K562 (cell line): ENCODE results near the gene NPAS3. TPM values are rescaled to one million over a fixed set of nuclear protein-coding genes. Genes with fewer than 3 reads are reported as not detected.

Experiments
- ATAC-seq: fragments of 200-7000 bp; cut with Tn5 transposase; 3 replicates; pipeline ENCODE4 v1.9.1; 2020; ENCODE audit warnings: moderate library complexity
- BruUV-seq: library from RNA; stranded (reverse); fragments of 400-500 nt; replicated peaks from 2 replicates; lab custom pipeline; 2021; lab: Mats Ljungman, UMichigan
- CTCF ChIA-PET: fragments of 300-600 bp; formaldehyde crosslinking; extraction: SDS; loops from one replicate; lab custom pipeline; 2021; ENCODE audit warnings: low intra/inter-chr PET ratio; lab: Yijun Ruan, JAX
- POLR2A ChIA-PET: fragments of 300-600, 350-650 bp; sonication (Branson Sonifier 250); formaldehyde crosslinking; extraction: SDS; loops from one replicate; lab custom pipeline; 2021; ENCODE audit warnings: antibody characterized with exemption, inconsistent platforms; lab: Yijun Ruan, JAX
- DNase-seq, 4 experiments: peaks; one replicate each; pipeline versions ENCODE4 v3.0.0 to v3.0.0-alpha.2; 2011 to 2018; ENCODE audit warnings: low spot score in 3 of 4, mixed read lengths in 3 of 4; ENCODE audit errors: extremely low read depth in 1 of 4
- FAIRE-seq: peaks from 2 replicates; lab custom pipeline; 2011; peaks lifted over from hg19 to GRCh38; lab: Jason Lieb, UNC
- H2AFZ ChIP-seq: 2 replicates; pipeline ENCODE4 v1.6.0; 2011; ENCODE audit warnings: low read depth, low read length, control low read depth, inconsistent platforms
- H3K27ac ChIP-seq: fragments of 200-600 bp; 3 replicates; pipeline ENCODE4 v1.8.0; 2011; ENCODE audit warnings: low read depth, mild to moderate bottlenecking, control low read depth, inconsistent platforms, low read length, moderate library complexity, mixed read lengths; ENCODE audit errors: extremely low read depth
- H3K27me3 ChIP-seq, 2 experiments: fragments of 300-600 bp in 1 of 2; 2 replicates in 1 of 2; 3 replicates in 1 of 2; pipeline versions ENCODE4 v1.6.0 to v1.8.0; 2011; ENCODE audit warnings: inconsistent platforms in 2 of 2, low read length in 2 of 2, mild to moderate bottlenecking in 1 of 2, mixed read lengths in 1 of 2, moderate library complexity in 1 of 2; ENCODE audit not compliant: control insufficient read depth in 2 of 2, insufficient read depth in 2 of 2
- H3K36me3 ChIP-seq: fragments of 300-600 bp; 3 replicates; pipeline ENCODE4 v1.8.0; 2011; ENCODE audit warnings: mild to moderate bottlenecking, low read length, inconsistent platforms; ENCODE audit not compliant: control insufficient read depth, insufficient read depth
- H3K4me1 ChIP-seq, 2 experiments: fragments of 200-600 bp in 1 of 2; replicated peaks in 1 of 2; 2 replicates in 1 of 2; 3 replicates in 1 of 2; pipeline versions ENCODE4 v1.5.1 to v1.8.0; 2011; ENCODE audit warnings: inconsistent platforms in 2 of 2, low read length in 2 of 2, mild to moderate bottlenecking in 1 of 2, mixed read lengths in 1 of 2, moderate library complexity in 1 of 2; ENCODE audit not compliant: control insufficient read depth in 2 of 2, insufficient read depth in 2 of 2
- H3K4me2 ChIP-seq: 2 replicates; pipeline ENCODE4 v1.6.1; 2011; ENCODE audit warnings: low read length, control low read depth, inconsistent platforms, mixed read lengths; ENCODE audit not compliant: insufficient read depth
- H3K4me3 ChIP-seq: fragments of 200-600 bp; sonication (generic), shearing (Covaris generic); 2 replicates; pipeline ENCODE4 v1.5.1; 2016; ENCODE audit warnings: control low read depth, inconsistent platforms
- H3K79me2 ChIP-seq: fragments of 200-600 bp; 3 replicates; pipeline ENCODE4 v1.8.0; 2011; ENCODE audit warnings: low read length, inconsistent platforms; ENCODE audit not compliant: control insufficient read depth, insufficient read depth
- H3K9ac ChIP-seq, 2 experiments: 2 replicates each; pipeline versions ENCODE4 v1.6.0 to v1.6.1; 2011; ENCODE audit warnings: low read depth in 2 of 2, low read length in 2 of 2, control low read depth in 1 of 2, inconsistent platforms in 1 of 2, mild to moderate bottlenecking in 1 of 2, mixed read lengths in 1 of 2; ENCODE audit not compliant: insufficient read depth in 1 of 2
- H3K9me1 ChIP-seq: one replicate; pipeline ENCODE4 v1.6.0; 2011; ENCODE audit warnings: inconsistent platforms, mild to moderate bottlenecking, low read length, moderate library complexity; ENCODE audit not compliant: control insufficient read depth, insufficient read depth
- H3K9me3 ChIP-seq: replicated peaks from 2 replicates; pipeline ENCODE4 v1.5.1; 2011; ENCODE audit warnings: low read depth, low read length, inconsistent platforms; ENCODE audit not compliant: control insufficient read depth, insufficient read depth
- H4K20me1 ChIP-seq: replicated peaks from 2 replicates; pipeline ENCODE4 v1.6.1; 2011; ENCODE audit warnings: low read length, inconsistent platforms, mixed read lengths; ENCODE audit not compliant: control insufficient read depth, insufficient read depth
- BCL6 ChIP-seq: fragments of 250-450 bp; sonication (Bioruptor Pico); IDR thresholded peaks from 2 replicates; pipeline ENCODE4 v1.4.0; 2020
- GABPA ChIP-seq: fragments of 200-800 bp; sonication (Bioruptor generic); conservative IDR thresholded peaks from 2 replicates; pipeline ENCODE4 v1.6.1; 2016; ENCODE audit warnings: low read depth, missing genetic modification characterization, missing compliant biosample characterization
- GMEB1 ChIP-seq: fragments of 250-450 bp; sonication (Bioruptor Pico); IDR thresholded peaks from 2 replicates; pipeline ENCODE4 v1.4.0; 2020; ENCODE audit warnings: mild to moderate bottlenecking
- MAZ ChIP-seq, 2 experiments: fragments of 450-650 bp in 1 of 2; sonication (generic) in 1 of 2; formaldehyde crosslinking; IDR thresholded peaks in 1 of 2; conservative IDR thresholded peaks in 1 of 2; 2 replicates each; pipeline versions ENCODE4 v1.4.0 to v1.5.0; 2020; ENCODE audit warnings: mild to moderate bottlenecking in 1 of 2, missing genetic modification reagents in 1 of 2
- PYGO2 ChIP-seq: fragments of 450-650 bp; IDR thresholded peaks from 2 replicates; pipeline ENCODE4 v1.6.1; 2016; ENCODE audit warnings: mild to moderate bottlenecking, missing genetic modification characterization, moderate library complexity, missing compliant biosample characterization
- RFX5 ChIP-seq: IDR thresholded peaks from 2 replicates; pipeline ENCODE4 v1.6.1; 2011; ENCODE audit warnings: low read depth, mild to moderate bottlenecking, improper control_type of control experiment, low read length
- SMAD3 ChIP-seq: fragments of 450-650 bp; formaldehyde crosslinking; conservative IDR thresholded peaks from 2 replicates; pipeline ENCODE4 v1.4.0; 2020; ENCODE audit warnings: mild to moderate bottlenecking
- TRIM28 ChIP-seq: fragments of 450-650 bp; IDR thresholded peaks from 2 replicates; pipeline ENCODE4 v1.6.1; 2017
- ZNF696 ChIP-seq: fragments of 250-450 bp; sonication (Bioruptor Pico); conservative IDR thresholded peaks from 2 replicates; pipeline ENCODE4 v1.4.0; 2020; ENCODE audit warnings: mild to moderate bottlenecking, moderate library complexity
- ZNF785 ChIP-seq: fragments of 250-450 bp; sonication (Bioruptor Pico); IDR thresholded peaks from 2 replicates; pipeline ENCODE4 v1.4.0; 2020; ENCODE audit warnings: mild to moderate bottlenecking
- WGBS: fragments of 100-300 bp; shearing (Covaris generic); methylation state at CpG from one replicate; pipeline ENCODE4 v1.1.6; 2016; ENCODE audit warnings: low coverage, mixed read lengths; ENCODE audit not compliant: insufficient coverage; ENCODE audit errors: missing lambda C conversion rate; 5-methylcytosine and 5-hydroxymethylcytosine counted together
- in situ Hi-C: fragments of 300-500 bp; cut with MboI; formaldehyde crosslinking; loops from 4 replicates; pipeline ENCODE4 v1.15.0; 2018; ENCODE audit warnings: inconsistent platforms, mixed read lengths
- intact Hi-C: fragments of 100-400 bp; cut with micrococcal nuclease; formaldehyde crosslinking; loops from 2 replicates; pipeline ENCODE4 v1.14.2; 2022
- polyA plus RNA-seq, 8 experiments: library from polyadenylated mRNA; depleted of rRNA in 4 of 8; stranded (reverse) in 5 of 8; unstranded in 3 of 8; fragments of >200 nt; fragmentation: Nextera tagmentation in 2 of 8; fragmentation: Illumina TruSeq in 1 of 8; extraction: Ambion mirVana in 2 of 8; extraction: Trizol in 1 of 8; gene quantifications; 2 replicates each; pipeline versions ENCODE4 v1.2.1 to v1.2.3, GENCODE V29; 2011 to 2014; ENCODE audit warnings: inconsistent platforms in 1 of 8, missing spikeins in 1 of 8
- total RNA-seq, 7 experiments: library from RNA; depleted of rRNA in 6 of 7; stranded (reverse); fragments of >200 nt in 6 of 7; fragmentation: Illumina TruSeq in 2 of 7; extraction: Trizol in 2 of 7; gene quantifications; 2 replicates each; pipeline versions ENCODE4 v1.2.1 to v1.2.3, GENCODE V29; 2011 to 2021; ENCODE audit warnings: low replicate concordance in 1 of 7
- TF ChIP-seq, protein P1 (sequence below): fragments of 250-450 bp; sonication (Bioruptor Pico); IDR thresholded peaks from 2 replicates; pipeline ENCODE4 v1.9.0; 2021; ENCODE audit warnings: mild to moderate bottlenecking, inconsistent platforms
- TF ChIP-seq, protein P2 (sequence below): IDR thresholded peaks from 2 replicates; pipeline ENCODE4 v1.6.1; 2011; ENCODE audit not compliant: insufficient read length; ENCODE audit errors: extremely low read depth

The NPAS3 gene
- total and polyA plus RNA-seq, 9 of the 15 experiments (the other 6 are each of a cell fraction or from before 2014, with no cell fraction given): 0.04 TPM; not detected in 8

DNA sequence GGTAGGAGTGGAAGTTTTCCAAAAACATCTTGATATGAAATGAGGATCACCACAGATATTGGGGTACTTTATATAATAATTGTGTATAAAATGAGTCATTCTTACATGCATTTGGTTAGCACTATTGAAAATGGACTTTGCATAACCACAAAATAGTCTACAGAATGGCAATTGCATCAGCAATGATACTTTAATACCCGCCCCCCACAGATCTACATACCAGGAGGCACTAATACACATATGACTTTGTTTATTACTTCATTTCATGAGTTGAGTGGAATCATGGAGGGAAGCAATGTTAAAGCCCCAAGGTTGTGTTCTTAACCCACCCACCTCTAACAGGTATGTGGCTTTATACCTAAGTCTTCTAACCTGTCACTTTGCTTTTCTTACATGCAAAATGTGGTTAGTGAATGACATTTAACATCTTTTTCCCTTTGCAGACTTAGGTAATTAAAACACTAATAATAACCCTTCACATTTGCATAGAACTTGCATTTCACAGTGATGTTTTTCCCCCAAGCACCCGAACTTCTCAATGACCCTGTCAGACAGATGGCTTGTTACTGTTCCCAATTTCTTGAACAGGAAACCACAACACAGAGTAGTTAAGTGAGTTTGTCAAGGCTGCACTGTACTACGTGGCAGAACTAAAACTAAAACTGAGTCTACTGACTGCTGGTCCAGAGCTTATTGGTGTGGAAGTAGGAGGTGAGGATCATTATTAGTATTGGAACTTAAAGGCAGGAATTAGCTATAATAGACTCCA is 101.9 kb downstream of the NPAS3 start (continued):
- TF ChIP-seq ZNF785 (CRISPR knock-in tag) (no peak), PYGO2 (tag) (no peak)

- Histone ChIP-seq H3K4me3 (no peak overlapping the region), H3K27ac (no peak overlapping the region), H3K9me1 (no peaks in the 10 kb centered on the region), H3K4me1 (no peaks in the 10 kb centered on the region), H2AFZ (no peak overlapping the region), H3K36me3 (no peaks in the 10 kb centered on the region), H3K27me3 (no peaks in the 10 kb centered on the region), H4K20me1 (no peaks in the 10 kb centered on the region), H3K9ac (no peak overlapping the region), H3K79me2 (no peaks in the 10 kb centered on the region), H3K9me3 (no peaks in the 10 kb centered on the region), H3K4me2 (no peak overlapping the region)
- intact Hi-C loops: no loop called here
- WGBS: 0% methylated on average over 1 of the region's 1 CpG
- FAIRE-seq (no peak), DNase-seq (no peak), ATAC-seq (no peak)
- CTCF ChIA-PET: no interaction called here
- POLR2A ChIA-PET: no interaction called here
- BruUV-seq: no TSS peak
- TF ChIP-seq MAZ (CRISPR knock-in tag; conservative IDR thresholded peaks at IDR 0.05 in 1 of 2, IDR thresholded peaks at IDR 0.05 in 1 of 2) (no peak), ZNF696 (no peak), TRIM28 (no peak), RFX5 (no peak), GMEB1 (no peak), BCL6 (CRISPR knock-in tag) (no peak), SMAD3 (CRISPR knock-in tag) (no peak), GABPA (tag) (no peak)
- TF ChIP-seq, protein P1, sequence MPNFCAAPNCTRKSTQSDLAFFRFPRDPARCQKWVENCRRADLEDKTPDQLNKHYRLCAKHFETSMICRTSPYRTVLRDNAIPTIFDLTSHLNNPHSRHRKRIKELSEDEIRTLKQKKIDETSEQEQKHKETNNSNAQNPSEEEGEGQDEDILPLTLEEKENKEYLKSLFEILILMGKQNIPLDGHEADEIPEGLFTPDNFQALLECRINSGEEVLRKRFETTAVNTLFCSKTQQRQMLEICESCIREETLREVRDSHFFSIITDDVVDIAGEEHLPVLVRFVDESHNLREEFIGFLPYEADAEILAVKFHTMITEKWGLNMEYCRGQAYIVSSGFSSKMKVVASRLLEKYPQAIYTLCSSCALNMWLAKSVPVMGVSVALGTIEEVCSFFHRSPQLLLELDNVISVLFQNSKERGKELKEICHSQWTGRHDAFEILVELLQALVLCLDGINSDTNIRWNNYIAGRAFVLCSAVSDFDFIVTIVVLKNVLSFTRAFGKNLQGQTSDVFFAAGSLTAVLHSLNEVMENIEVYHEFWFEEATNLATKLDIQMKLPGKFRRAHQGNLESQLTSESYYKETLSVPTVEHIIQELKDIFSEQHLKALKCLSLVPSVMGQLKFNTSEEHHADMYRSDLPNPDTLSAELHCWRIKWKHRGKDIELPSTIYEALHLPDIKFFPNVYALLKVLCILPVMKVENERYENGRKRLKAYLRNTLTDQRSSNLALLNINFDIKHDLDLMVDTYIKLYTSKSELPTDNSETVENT (CRISPR knock-in tag): no peak
- TF ChIP-seq, protein P2, sequence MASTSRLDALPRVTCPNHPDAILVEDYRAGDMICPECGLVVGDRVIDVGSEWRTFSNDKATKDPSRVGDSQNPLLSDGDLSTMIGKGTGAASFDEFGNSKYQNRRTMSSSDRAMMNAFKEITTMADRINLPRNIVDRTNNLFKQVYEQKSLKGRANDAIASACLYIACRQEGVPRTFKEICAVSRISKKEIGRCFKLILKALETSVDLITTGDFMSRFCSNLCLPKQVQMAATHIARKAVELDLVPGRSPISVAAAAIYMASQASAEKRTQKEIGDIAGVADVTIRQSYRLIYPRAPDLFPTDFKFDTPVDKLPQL: no peak
- in situ Hi-C loops: no loop called here
Measured at GRCh38 chr14:33042591-33042990, 103.9 kb downstream of the NPAS3 start.
